Skeletal muscle satellite cell (primary cell): ENCODE measurements around the gene TGFB1I1.

ENCODE experiments used
- H3K27me3 ChIP-seq: 2 replicates; pipeline ENCODE4 v1.7.0; 2013; ENCODE audit warnings: low read length; ENCODE audit not compliant: control insufficient read depth, insufficient read depth
- H3K36me3 ChIP-seq: 2 replicates; pipeline ENCODE4 v1.7.0; 2013; ENCODE audit warnings: mild to moderate bottlenecking, control low read depth, low read length; ENCODE audit not compliant: insufficient read depth
- H3K4me1 ChIP-seq: 2 replicates; pipeline ENCODE4 v1.7.0; 2013; ENCODE audit warnings: low read length; ENCODE audit not compliant: control insufficient read depth, insufficient read depth
- H3K4me2 ChIP-seq: 2 replicates; pipeline ENCODE4 v1.7.0; 2013; ENCODE audit warnings: mild to moderate bottlenecking, low read length
- H3K4me3 ChIP-seq: 2 replicates; pipeline ENCODE4 v1.7.0; 2013; ENCODE audit warnings: low read length
- H3K9ac ChIP-seq: 2 replicates; pipeline ENCODE4 v1.7.0; 2013; ENCODE audit warnings: mild to moderate bottlenecking, low read depth, low read length, moderate library complexity
- H3K9me3 ChIP-seq: replicated peaks from 2 replicates; pipeline ENCODE4 v1.7.0; 2013; ENCODE audit warnings: mild to moderate bottlenecking, control low read depth, low read length

The TGFB1I1 gene

GRCh38 chr16:31485571-31485970 is 13.6 kb downstream of the TGFB1I1 start:
- Histone ChIP-seq H3K4me3 (no peak overlapping the region), H3K4me1 (peaks cover 18% of the 10 kb centered on the region), H3K9me3 (no peaks in the 10 kb centered on the region), H3K4me2 (no peak overlapping the region), H3K36me3 (no peaks in the 10 kb centered on the region), H3K9ac (no peak overlapping the region), H3K27me3 (peaks cover 41% of the 10 kb centered on the region)

- Histone ChIP-seq H3K9ac (no peak overlapping the region), H3K27me3 (peaks cover 41% of the 10 kb centered on the region), H3K36me3 (no peaks in the 10 kb centered on the region), H3K4me2 (no peak overlapping the region), H3K4me3 (no peak overlapping the region), H3K4me1 (peaks cover 18% of the 10 kb centered on the region), H3K9me3 (no peaks in the 10 kb centered on the region)
Observed at GRCh38 chr16:31486045-31486444, 14.1 kb downstream of the TGFB1I1 start.

- Histone ChIP-seq H3K36me3 (peaks cover 7% of the 10 kb centered on the region), H3K9me3 (no peaks in the 10 kb centered on the region), H3K9ac (peak overlapping the region; percentile 50), H3K4me2 (peak overlapping the region; percentile 95), H3K27me3 (peaks cover 41% of the 10 kb centered on the region), H3K4me3 (peak overlapping the region; percentile 68), H3K4me1 (peaks cover 18% of the 10 kb centered on the region)
Observed at GRCh38 chr16:31487071-31487719, 15.2 kb downstream of the TGFB1I1 start.

GRCh38 chr16:31487720-31488467 is 15.9 kb downstream of the TGFB1I1 start:
- Histone ChIP-seq H3K9me3 (no peaks in the 10 kb centered on the region), H3K36me3 (peaks cover 7% of the 10 kb centered on the region), H3K9ac (peak overlapping the region; percentile 50), H3K4me2 (peak overlapping the region; percentile 95), H3K27me3 (peaks cover 41% of the 10 kb centered on the region), H3K4me3 (peak overlapping the region; percentile 68), H3K4me1 (peaks cover 18% of the 10 kb centered on the region)

GRCh38 chr16:31488468-31489297 is 16.7 kb downstream of the TGFB1I1 start:
- H3K27me3 ChIP-seq = peaks cover 41% of the 10 kb centered on the region
- H3K9me3 ChIP-seq = no peaks in the 10 kb centered on the region
- peaks cover 14% of the 10 kb centered on the region for H3K36me3 ChIP-seq
- H3K4me1 ChIP-seq = peaks cover 18% of the 10 kb centered on the region
- H3K4me3 ChIP-seq = peak overlapping the region; percentile 68
- peak overlapping the region; percentile 95 for H3K4me2 ChIP-seq
- no peak overlapping the region for H3K9ac ChIP-seq

- Histone ChIP-seq H3K27me3 (peaks cover 41% of the 10 kb centered on the region), H3K36me3 (peaks cover 20% of the 10 kb centered on the region), H3K4me2 (no peak overlapping the region), H3K9me3 (no peaks in the 10 kb centered on the region), H3K4me3 (no peak overlapping the region), H3K9ac (no peak overlapping the region), H3K4me1 (peaks cover 18% of the 10 kb centered on the region)
Observed at GRCh38 chr16:31489298-31489564, 17.3 kb downstream of the TGFB1I1 start.

GRCh38 chr16:31489616-31490584 is 17.9 kb downstream of the TGFB1I1 start:
- Histone ChIP-seq H3K9me3 (no peaks in the 10 kb centered on the region), H3K9ac (no peak overlapping the region), H3K27me3 (peaks cover 41% of the 10 kb centered on the region), H3K4me2 (no peak overlapping the region), H3K36me3 (peaks cover 24% of the 10 kb centered on the region), H3K4me1 (peaks cover 18% of the 10 kb centered on the region), H3K4me3 (no peak overlapping the region)

GRCh38 chr16:31491778-31492418 is 19.9 kb downstream of the TGFB1I1 start:
- peaks cover 34% of the 10 kb centered on the region for H3K36me3 ChIP-seq
- no peak overlapping the region for H3K9ac ChIP-seq
- H3K4me3 ChIP-seq = no peak overlapping the region
- no peak overlapping the region for H3K4me2 ChIP-seq
- H3K9me3 ChIP-seq = no peaks in the 10 kb centered on the region
- H3K27me3 ChIP-seq = peaks cover 23% of the 10 kb centered on the region
- peaks cover 18% of the 10 kb centered on the region for H3K4me1 ChIP-seq

GRCh38 chr16:31493506-31494125 is 21.7 kb downstream of the TGFB1I1 start:
- Histone ChIP-seq H3K4me3 (no peak overlapping the region), H3K9ac (no peak overlapping the region), H3K36me3 (peaks cover 43% of the 10 kb centered on the region), H3K9me3 (no peaks in the 10 kb centered on the region), H3K4me2 (no peak overlapping the region), H3K4me1 (peaks cover 2% of the 10 kb centered on the region), H3K27me3 (peaks cover 6% of the 10 kb centered on the region)

GRCh38 chr16:31496670-31497069 is 24.7 kb downstream of the TGFB1I1 start:
- Histone ChIP-seq H3K4me3 (no peak overlapping the region), H3K27me3 (no peaks in the 10 kb centered on the region), H3K9ac (no peak overlapping the region), H3K4me1 (no peaks in the 10 kb centered on the region), H3K36me3 (peaks cover 56% of the 10 kb centered on the region), H3K9me3 (no peaks in the 10 kb centered on the region), H3K4me2 (no peak overlapping the region)
